Esophagus squamous epithelium (tissue), 5 donors: ENCODE results near the gene TREM2. TPM values are rescaled to one million over a fixed set of nuclear protein-coding genes. Genes with fewer than 3 reads are reported as not detected.

ENCODE experiments used
- DNase-seq: peaks from one replicate; lab custom pipeline; 2025; lab: John Stamatoyannopoulos, UW
- H3K27ac ChIP-seq, 4 donors: fragments of 200-600 bp; sonication (generic); one replicate each; pipeline ENCODE4 v1.5.1; 2016 to 2019; ENCODE audit warnings: mild to moderate bottlenecking in 1 of 4
- H3K27me3 ChIP-seq, 4 donors: fragments of 200-600 bp; sonication (generic); 1 replicate in 3 of 4; 2 replicates in 1 of 4; pipeline versions ENCODE4 v1.5.1 to v1.6.0; 2017 to 2021; ENCODE audit warnings: antibody characterized with exemption in 1 of 4
- H3K36me3 ChIP-seq, 3 donors: fragments of 200-600 bp; sonication (generic); one replicate each; pipeline ENCODE4 v1.5.1; 2016 to 2019
- H3K4me1 ChIP-seq, 3 donors: fragments of 200-600 bp; sonication (generic); one replicate each; pipeline ENCODE4 v1.5.1; 2017 to 2019
- H3K4me3 ChIP-seq, 4 donors: fragments of 200-600 bp; sonication (generic); 1 replicate in 3 of 4; 2 replicates in 1 of 4; pipeline ENCODE4 v1.5.1; 2016 to 2019; ENCODE audit warnings: mild to moderate bottlenecking in 2 of 4, moderate library complexity in 1 of 4
- H3K9me3 ChIP-seq, 3 donors: fragments of 200-600 bp; sonication (generic); one replicate each; pipeline ENCODE4 v1.5.1; 2016 to 2019
- POLR2A ChIP-seq, 4 donors: fragments of 450-650 bp; IDR thresholded peaks; one replicate each; pipeline ENCODE4 v1.6.1; 2017; ENCODE audit warnings: antibody characterized with exemption in 4 of 4, mild to moderate bottlenecking in 4 of 4, moderate library complexity in 3 of 4
- WGBS, 2 donors: methylation state at CpG; one replicate each; pipeline ENCODE4 v1.1.5; 2018; 5-methylcytosine and 5-hydroxymethylcytosine counted together
- intact Hi-C: fragments of 100-400 bp; cut with DNase I; formaldehyde crosslinking; loops from one replicate; pipeline ENCODE4 v1.15.0; 2022
- total RNA-seq, 4 donors: library from RNA; depleted of rRNA; stranded (reverse); fragments of >200 nt; gene quantifications; one replicate each; pipeline ENCODE4 v1.1.0, GENCODE V29; 2016
- TF ChIP-seq, protein P1 (sequence below), 6 experiments: fragments of 450-650 bp in 4 of 6; fragments of 200-600 bp in 2 of 6; sonication (generic) in 2 of 6; IDR thresholded peaks; one replicate each; pipeline ENCODE4 v1.5.1; 2016 to 2019; ENCODE audit warnings: antibody characterized with exemption in 6 of 6, mild to moderate bottlenecking in 4 of 6, moderate library complexity in 4 of 6
- donor health status: DM: yes; HTN: yes; CAD: no.

The TREM2 gene
- total RNA-seq, 4 donors from 2014 or later, result 0.70 to 7.3 (median 0.95) TPM; not detected in 1

DNA sequence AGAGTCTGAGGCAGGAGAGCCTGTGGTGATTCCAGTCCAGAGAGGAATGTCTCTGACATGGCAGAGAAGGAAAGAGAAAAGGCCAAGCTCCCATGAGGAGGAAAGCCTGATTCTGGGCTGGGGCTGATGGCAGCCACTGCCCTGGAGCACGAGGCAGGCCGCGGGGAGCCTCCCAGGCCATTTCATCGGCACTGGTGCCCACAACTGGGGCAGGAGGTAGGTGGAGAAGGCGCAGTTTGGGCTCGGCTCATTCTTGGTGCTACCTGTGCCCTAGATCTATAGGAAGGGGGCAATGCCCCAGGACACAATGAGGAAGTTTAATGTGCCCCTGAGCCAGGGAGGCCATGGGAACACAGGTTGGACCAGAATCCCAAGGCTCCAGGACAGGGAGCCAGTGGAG, 6.1 kb downstream of the TREM2 start:
- H3K4me1 ChIP-seq, result peaks cover 0 to 13% (median 0%) of the 10 kb centered on the region in 3 donors
- no peak for DNase-seq
- no peak for TF ChIP-seq POLR2A (IDR thresholded peaks at IDR 0.05)
- TF ChIP-seq, protein P1, sequence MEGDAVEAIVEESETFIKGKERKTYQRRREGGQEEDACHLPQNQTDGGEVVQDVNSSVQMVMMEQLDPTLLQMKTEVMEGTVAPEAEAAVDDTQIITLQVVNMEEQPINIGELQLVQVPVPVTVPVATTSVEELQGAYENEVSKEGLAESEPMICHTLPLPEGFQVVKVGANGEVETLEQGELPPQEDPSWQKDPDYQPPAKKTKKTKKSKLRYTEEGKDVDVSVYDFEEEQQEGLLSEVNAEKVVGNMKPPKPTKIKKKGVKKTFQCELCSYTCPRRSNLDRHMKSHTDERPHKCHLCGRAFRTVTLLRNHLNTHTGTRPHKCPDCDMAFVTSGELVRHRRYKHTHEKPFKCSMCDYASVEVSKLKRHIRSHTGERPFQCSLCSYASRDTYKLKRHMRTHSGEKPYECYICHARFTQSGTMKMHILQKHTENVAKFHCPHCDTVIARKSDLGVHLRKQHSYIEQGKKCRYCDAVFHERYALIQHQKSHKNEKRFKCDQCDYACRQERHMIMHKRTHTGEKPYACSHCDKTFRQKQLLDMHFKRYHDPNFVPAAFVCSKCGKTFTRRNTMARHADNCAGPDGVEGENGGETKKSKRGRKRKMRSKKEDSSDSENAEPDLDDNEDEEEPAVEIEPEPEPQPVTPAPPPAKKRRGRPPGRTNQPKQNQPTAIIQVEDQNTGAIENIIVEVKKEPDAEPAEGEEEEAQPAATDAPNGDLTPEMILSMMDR (IDR thresholded peaks at IDR 0.05), result no peak

DNA sequence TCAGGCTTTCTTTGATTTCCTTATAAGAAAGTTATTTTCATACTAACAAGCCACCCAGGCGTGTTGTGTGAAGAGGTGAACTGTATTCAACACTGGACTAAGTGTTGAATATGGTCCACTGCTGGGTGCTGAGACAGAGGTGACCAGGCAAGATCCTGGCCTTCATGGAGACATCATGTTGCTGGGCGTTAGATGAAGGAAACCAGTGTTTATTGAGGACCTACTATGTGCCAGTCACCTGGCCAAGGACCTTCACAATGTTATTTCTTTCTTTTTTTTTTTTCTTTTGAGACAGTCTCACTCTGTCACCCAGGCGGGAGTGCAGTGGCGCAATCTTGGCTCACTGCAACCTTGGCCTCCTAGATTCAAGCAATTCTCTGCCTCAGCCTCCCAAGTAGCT, 6.9 kb downstream of the TREM2 start:
- peaks cover 0 to 13% (median 0%) of the 10 kb centered on the region in 3 donors for H3K4me1 ChIP-seq
- H3K27ac ChIP-seq, result no peak overlapping the region
- intact Hi-C loops, result no loop called here
- DNase-seq, result no peak
- H3K4me3 ChIP-seq, result no peak overlapping the region
- H3K9me3 ChIP-seq, result no peaks in the 10 kb centered on the region
- TF ChIP-seq, protein P1 (IDR thresholded peaks at IDR 0.05), result no peak
- no peak for TF ChIP-seq POLR2A (IDR thresholded peaks at IDR 0.05)
- H3K36me3 ChIP-seq, result no peaks in the 10 kb centered on the region
- 89 to 95% methylated on average over 4 of the region's 4 CpGs for WGBS, 2 donors
- peaks cover 0 to 28% (median 0%) of the 10 kb centered on the region in 4 donors for H3K27me3 ChIP-seq

More for the DNA sequence above, 6.1 kb downstream of the TREM2 start:
- Histone ChIP-seq H3K9me3 (no peaks in the 10 kb centered on the region), H3K27me3 (peaks cover 0 to 31% (median 0%) of the 10 kb centered on the region in 4 donors), H3K4me3 (no peak overlapping the region), H3K27ac (no peak overlapping the region), H3K36me3 (no peaks in the 10 kb centered on the region)
- intact Hi-C loops, result no loop called here
- 88% methylated on average over 4 of the region's 6 CpGs; no CpG with 5 or more reads in 1 of the 2 donors for WGBS, 2 donors

DNA sequence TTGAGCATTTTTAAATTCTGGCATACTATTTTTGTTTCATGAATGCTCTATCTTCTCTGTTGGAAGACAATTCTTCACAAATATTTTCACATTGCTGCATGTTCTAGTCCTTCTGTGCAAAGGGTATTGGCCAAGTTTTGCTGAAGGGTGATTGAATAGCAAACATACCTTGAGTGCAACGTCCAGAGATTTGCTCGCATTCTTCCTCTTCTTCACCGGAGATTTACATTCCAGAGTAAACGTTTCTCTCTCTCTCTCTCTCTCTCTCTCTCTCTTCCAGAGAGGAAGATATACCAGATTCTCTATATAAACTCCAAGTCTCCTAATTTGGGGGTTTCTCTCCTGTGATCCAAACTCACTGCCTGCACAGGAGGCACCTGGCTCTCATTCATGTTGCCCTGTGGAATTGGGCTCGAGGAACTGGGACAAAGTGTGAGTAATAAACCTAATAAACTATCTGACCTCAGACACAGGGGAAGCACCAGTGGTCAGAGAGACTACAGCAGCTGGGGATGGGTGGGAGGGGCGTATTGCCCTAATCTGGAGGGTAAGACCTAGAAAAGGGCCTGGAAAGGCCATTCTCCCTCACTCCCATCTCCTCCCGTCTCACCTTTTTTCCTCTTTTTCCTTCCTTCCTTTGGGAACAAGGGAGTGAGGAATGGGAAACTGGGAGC, 7.6 kb downstream of the TREM2 start:
- no peak for DNase-seq
- H3K4me1 ChIP-seq, result peaks cover 0 to 13% (median 0%) of the 10 kb centered on the region in 3 donors
- no peak overlapping the region for H3K4me3 ChIP-seq
- H3K27me3 ChIP-seq, result peaks cover 0 to 26% (median 0%) of the 10 kb centered on the region in 4 donors
- H3K9me3 ChIP-seq, result no peaks in the 10 kb centered on the region
- TF ChIP-seq POLR2A (IDR thresholded peaks at IDR 0.05), result no peak
- TF ChIP-seq, protein P1 (IDR thresholded peaks at IDR 0.05), result no peak
- H3K36me3 ChIP-seq, result no peaks in the 10 kb centered on the region
- WGBS, 2 donors, result 42 to 48% methylated on average over 6 to 7 of the region's 7 CpGs
- H3K27ac ChIP-seq, result no peak overlapping the region
- intact Hi-C loops, result no loop called here

DNA sequence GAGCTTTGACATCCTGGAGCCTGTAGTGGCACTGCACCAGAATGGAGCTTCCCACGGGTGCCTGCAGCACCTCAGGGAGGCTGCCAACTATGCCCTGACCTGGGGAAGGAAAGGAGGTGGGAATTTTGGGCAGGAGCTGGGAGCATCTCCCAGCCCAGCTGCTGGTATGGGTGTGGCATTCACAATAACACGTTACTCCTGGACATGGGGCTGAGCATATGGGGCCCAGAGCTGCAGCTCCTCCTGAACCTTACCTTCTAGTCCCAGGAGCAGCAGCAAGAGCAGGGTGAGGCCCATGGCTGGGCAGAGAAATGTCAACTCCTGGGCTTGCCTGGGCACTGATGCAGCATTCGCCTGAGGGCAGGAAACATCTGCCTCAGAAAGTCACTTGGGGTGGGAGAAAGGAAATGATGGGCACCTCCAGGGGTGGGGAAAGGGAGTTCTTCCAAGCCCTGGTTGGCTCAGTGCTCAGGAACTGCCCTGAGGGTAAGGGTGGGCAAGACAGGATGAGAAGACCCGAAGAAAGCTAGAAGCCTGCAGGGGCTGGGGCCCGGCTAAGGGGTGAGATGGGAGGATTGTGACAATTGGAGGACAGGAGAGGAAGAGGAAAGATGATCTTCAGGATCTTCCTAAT, 8.8 kb downstream of the TREM2 start, which contains the start of gene TREML1:
TSS of gene TREML1 (minus strand) at position 356 of the 634 bp plus-strand sequence. CDS start at position 297, 59 bp downstream.
- H3K4me1 ChIP-seq, result peaks cover 0 to 6% (median 0%) of the 10 kb centered on the region in 3 donors
- no peak for DNase-seq
- no peak within 1 kb of the TSS for H3K27ac ChIP-seq
- peaks cover 0 to 18% (median 0%) of the 10 kb centered on the region in 4 donors for H3K27me3 ChIP-seq
- no peak within 1 kb of the TSS for H3K4me3 ChIP-seq
- WGBS, 2 donors, result 26 to 40% methylated on average over 2 to 3 of the region's 5 CpGs
- TF ChIP-seq POLR2A (IDR thresholded peaks at IDR 0.05), result no peak
- TF ChIP-seq, protein P1 (IDR thresholded peaks at IDR 0.05), result no peak
- no peaks in the 10 kb centered on the region for H3K9me3 ChIP-seq
- no peaks in the 10 kb centered on the region for H3K36me3 ChIP-seq
- intact Hi-C loops, result no loop called here

DNA sequence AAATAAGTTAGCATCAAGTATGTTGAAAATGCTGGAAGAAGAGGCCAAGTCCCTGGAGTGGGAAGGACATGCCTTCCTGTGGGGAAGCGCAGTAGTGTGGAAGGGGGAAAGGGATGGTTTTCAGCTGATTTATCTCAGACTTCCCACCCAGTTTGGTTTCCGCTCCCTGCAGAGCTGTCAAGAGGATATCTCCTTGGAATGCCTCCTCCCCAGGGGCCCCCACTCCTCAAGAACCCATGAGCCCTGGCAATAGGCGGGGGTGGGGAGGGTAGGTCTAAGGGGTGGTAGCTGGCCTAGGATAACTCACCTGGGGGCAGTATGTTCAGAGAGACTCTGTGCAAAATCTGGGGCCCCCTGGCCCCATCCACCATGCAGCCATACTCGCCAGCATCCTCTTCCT, 9.5 kb downstream of the TREM2 start:
- Histone ChIP-seq H3K4me1 (peaks cover 0 to 6% (median 0%) of the 10 kb centered on the region in 3 donors), H3K27ac (no peak overlapping the region), H3K27me3 (peaks cover 0 to 11% (median 0%) of the 10 kb centered on the region in 4 donors), H3K4me3 (no peak overlapping the region), H3K9me3 (no peaks in the 10 kb centered on the region), H3K36me3 (no peaks in the 10 kb centered on the region)
- TF ChIP-seq POLR2A (IDR thresholded peaks at IDR 0.05), result no peak
- TF ChIP-seq, protein P1 (IDR thresholded peaks at IDR 0.05), result no peak
- DNase-seq, result no peak
- WGBS, 2 donors, result 73 to 96% methylated on average over 2 to 4 of the region's 4 CpGs
- intact Hi-C loops, result no loop called here
